Naive B cell (primary cell): ENCODE data around the gene CD1E. TPM values are rescaled to one million over a fixed set of nuclear protein-coding genes. Genes with fewer than 3 reads are reported as not detected.
A peak's percentile ranks its signal among the peaks of the same experiment; 100 is the strongest.
"Not testable (repeated sequence)": the region's sequence is repeated elsewhere in the genome, so short reads cannot be mapped to it uniquely, and the experiment has no call there.

Experiments used
- ATAC-seq, 2 donors: fragments of 150-1000 bp; cut with Tn5 transposase; 2 replicates each; pipeline ENCODE4 v1.10.0; 2021; ENCODE audit warnings: low read depth in 2 of 2, mild to moderate bottlenecking in 2 of 2, moderate library complexity in 2 of 2
- DNase-seq: peaks from one replicate; pipeline ENCODE4 v3.0.0; 2022
- H3K27ac Mint-ChIP-seq, 6 donors: one replicate each; pipeline ENCODE4 v1.8.0; 2020 to 2022; ENCODE audit warnings: mild to moderate bottlenecking in 6 of 6, mixed read lengths in 6 of 6, moderate library complexity in 5 of 6, inconsistent platforms in 2 of 6
- H3K27me3 Mint-ChIP-seq, 3 donors: one replicate each; pipeline ENCODE4 v1.8.0; 2021 to 2022; ENCODE audit warnings: mixed read lengths in 3 of 3, mild to moderate bottlenecking in 1 of 3
- H3K36me3 Mint-ChIP-seq, 2 donors: one replicate each; pipeline ENCODE4 v1.8.0; 2020 to 2022; ENCODE audit warnings: mixed read lengths in 2 of 2, inconsistent platforms in 1 of 2, mild to moderate bottlenecking in 1 of 2
- H3K4me1 Mint-ChIP-seq, 3 donors: one replicate each; pipeline ENCODE4 v1.8.0; 2020 to 2022; ENCODE audit warnings: mixed read lengths in 3 of 3, inconsistent platforms in 1 of 3, mild to moderate bottlenecking in 1 of 3, moderate library complexity in 1 of 3
- H3K4me3 Mint-ChIP-seq, 8 donors: one replicate each; pipeline ENCODE4 v1.8.0; 2020 to 2022; ENCODE audit warnings: mild to moderate bottlenecking in 8 of 8, mixed read lengths in 8 of 8, moderate library complexity in 8 of 8, inconsistent platforms in 2 of 8
- H3K9me3 Mint-ChIP-seq, 7 donors: one replicate each; pipeline ENCODE4 v1.8.0; 2020 to 2022; ENCODE audit warnings: mixed read lengths in 7 of 7, mild to moderate bottlenecking in 5 of 7, inconsistent platforms in 2 of 7, moderate library complexity in 1 of 7
- polyA plus RNA-seq, 6 donors: library from polyadenylated mRNA; unstranded; fragments of 300-500 nt; fragmentation: Illumina TruSeq; gene quantifications; one replicate each; pipeline ENCODE4 v1.2.3, GENCODE V29; 2021; ENCODE audit warnings: low read depth in 6 of 6

The CD1E gene
- polyA plus RNA-seq, 6 donors from 2014 or later: not detected

DNA sequence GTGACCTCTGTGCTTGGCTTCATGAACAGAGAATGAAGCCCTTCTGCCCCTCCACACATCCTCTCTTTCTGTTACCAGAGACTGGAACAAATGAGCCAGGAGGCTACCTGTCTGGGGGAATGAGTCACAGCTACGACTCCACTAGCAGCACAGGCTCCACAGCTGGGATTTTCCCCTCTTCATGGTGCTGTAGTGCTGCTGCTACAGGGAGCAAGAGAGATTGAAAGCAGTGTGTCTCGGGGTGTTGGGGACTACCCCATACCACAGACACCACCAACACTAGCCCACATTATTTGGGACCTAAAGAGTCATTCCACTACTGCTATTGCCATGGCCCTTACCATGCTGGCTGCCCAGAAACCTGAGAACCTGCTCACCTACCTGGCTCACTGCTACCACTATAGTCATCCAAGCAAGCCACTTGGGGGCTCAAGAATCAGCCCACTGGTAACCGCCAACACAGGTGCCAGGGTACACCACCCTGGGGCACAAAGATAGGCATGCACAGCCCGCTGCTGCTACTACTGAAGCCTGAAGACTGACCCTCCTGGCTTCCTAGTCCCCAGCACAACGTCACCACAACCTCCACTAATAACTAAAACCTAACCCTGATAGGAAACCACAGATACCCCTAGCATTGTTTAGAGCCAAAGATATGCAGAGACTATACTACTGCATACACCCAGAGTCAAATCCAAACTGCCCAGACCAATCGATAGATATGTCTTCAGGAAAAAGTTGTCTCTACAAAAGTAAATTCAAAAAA, 17.7 kb downstream of the CD1E start:
- DNase-seq: no peak
- no peak for ATAC-seq
- H3K9me3 Mint-ChIP-seq: peaks cover 9 to 34% (median 28%) of the 10 kb centered on the region in 7 donors
- H3K27me3 Mint-ChIP-seq: peaks cover 0 to 16% (median 2%) of the 10 kb centered on the region in 3 donors
- H3K4me3 Mint-ChIP-seq: no peak overlapping the region
- peaks cover 0 to 34% of the 10 kb centered on the region in 2 donors for H3K36me3 Mint-ChIP-seq
- no peak overlapping the region for H3K27ac Mint-ChIP-seq
- H3K4me1 Mint-ChIP-seq: peaks cover 8 to 10% (median 9%) of the 10 kb centered on the region in 3 donors

DNA sequence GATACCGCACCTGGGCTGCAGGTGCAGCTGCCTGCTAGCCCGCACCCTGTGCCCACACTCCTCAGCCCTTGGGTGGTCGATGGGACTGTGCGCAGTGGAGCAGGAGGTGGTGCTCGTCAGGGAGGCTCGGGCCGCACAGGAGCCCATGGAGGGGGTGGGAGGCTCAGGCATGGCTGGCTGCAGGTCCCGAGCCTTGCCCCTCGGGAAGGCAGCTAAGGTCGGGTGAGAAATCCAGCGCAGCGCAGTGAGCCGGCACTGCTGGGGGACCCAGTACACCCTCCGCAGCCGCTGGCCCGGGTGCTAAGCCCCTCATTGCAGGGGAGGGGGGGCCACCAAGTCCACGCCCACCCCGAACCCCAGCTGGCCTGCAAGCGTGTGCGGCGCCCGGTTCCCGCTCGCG, 20.4 kb downstream of the CD1E start:
- ATAC-seq, DNase-seq, H3K4me3 Mint-ChIP-seq, H3K27ac Mint-ChIP-seq: not testable (repeated sequence)
- Mint-ChIP-seq H3K36me3 (peaks cover 3 to 31% of the 10 kb centered on the region in 2 donors), H3K4me1 (peaks cover 8 to 10% (median 9%) of the 10 kb centered on the region in 3 donors), H3K9me3 (peaks cover 7 to 39% (median 27%) of the 10 kb centered on the region in 7 donors), H3K27me3 (peaks cover 0 to 30% (median 8%) of the 10 kb centered on the region in 3 donors)

DNA sequence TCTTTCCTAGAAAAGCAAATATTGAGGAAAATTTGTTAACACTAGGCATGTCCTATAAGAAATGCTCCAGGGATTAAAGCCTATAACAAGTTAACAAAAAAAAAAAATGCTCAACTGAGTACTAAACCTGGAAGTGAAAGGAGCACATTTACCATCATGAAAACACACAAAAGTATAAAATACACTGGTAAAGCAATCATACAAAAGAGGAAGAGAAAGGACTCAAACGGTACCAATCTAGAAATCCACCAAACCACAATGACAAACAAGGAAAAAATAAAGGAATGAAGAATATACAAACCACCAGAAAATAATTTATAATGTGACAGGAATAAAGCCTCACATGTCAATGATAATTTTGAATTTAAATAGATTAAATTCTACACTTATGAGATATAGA, 21.2 kb downstream of the CD1E start:
- Mint-ChIP-seq H3K36me3 (peaks cover 3 to 31% of the 10 kb centered on the region in 2 donors), H3K9me3 (peaks cover 7 to 39% (median 25%) of the 10 kb centered on the region in 7 donors), H3K27me3 (peaks cover 0 to 30% (median 9%) of the 10 kb centered on the region in 3 donors), H3K4me1 (peaks cover 8 to 10% (median 9%) of the 10 kb centered on the region in 3 donors), H3K27ac (peak overlapping the region in 1 of 6 donors; percentile 4), H3K4me3 (no peak overlapping the region)
- ATAC-seq (no peak), DNase-seq (no peak)

DNA sequence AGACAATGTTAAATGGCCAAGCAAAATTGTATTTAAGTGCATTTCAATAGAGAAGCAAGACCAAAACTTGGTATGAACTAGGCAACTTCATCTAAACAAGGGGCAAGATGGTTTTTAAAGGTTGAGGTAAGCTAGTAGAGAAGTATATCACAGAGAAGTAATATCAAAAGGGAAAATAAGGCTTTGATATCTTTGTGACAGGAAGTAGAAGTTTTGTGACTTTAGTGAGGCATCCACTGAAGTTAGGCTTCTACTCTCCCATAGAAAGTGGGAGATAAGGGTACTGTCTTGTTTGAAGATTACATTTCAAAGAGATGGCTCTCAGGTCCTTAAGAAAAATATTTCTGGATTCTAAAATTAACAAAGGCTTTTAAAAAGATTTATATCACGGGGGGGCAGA, 36.6 kb downstream of the CD1E start:
- Mint-ChIP-seq H3K27me3 (no peaks in the 10 kb centered on the region), H3K4me3 (no peak overlapping the region), H3K36me3 (no peaks in the 10 kb centered on the region)

DNA sequence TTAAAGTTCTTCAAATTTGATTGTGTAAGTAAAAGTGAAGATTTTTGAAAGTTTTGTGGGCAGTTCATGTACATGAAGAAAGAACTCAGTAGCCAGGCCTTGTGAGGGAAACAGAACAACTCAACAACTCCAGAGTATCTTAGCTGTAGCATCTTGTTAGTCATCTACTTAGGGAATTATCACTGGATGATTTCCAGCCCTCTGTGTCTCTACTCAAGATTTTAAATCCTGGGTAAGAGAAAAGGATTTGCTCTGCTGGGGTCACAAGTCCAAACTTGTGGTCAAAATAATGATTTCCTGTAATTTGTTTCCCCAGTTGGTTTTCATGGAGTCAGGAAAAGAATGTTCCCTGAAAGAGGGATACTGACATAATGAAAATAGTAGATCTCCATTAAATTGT, 37.4 kb downstream of the CD1E start:
- H3K4me1 Mint-ChIP-seq: peaks cover 16 to 30% (median 22%) of the 10 kb centered on the region in 3 donors
- no peak overlapping the region for H3K4me3 Mint-ChIP-seq
- DNase-seq: no peak

More for the DNA sequence above, 36.6 kb downstream of the CD1E start:
- DNase-seq (no peak), ATAC-seq (no peak)
- peaks cover 0 to 16% (median 3%) of the 10 kb centered on the region in 7 donors for H3K9me3 Mint-ChIP-seq
- peak overlapping the region in 4 of 6 donors; percentile 16 to 61 (median 50) for H3K27ac Mint-ChIP-seq
- H3K4me1 Mint-ChIP-seq: peaks cover 13 to 24% (median 16%) of the 10 kb centered on the region in 3 donors

GRCh38 chr1:158393476-158393875, 39.8 kb downstream of the CD1E start:
- ATAC-seq (no peak), DNase-seq (no peak)
- no peaks in the 10 kb centered on the region for H3K36me3 Mint-ChIP-seq
- H3K9me3 Mint-ChIP-seq: peaks cover 0 to 4% (median 2%) of the 10 kb centered on the region in 7 donors
- H3K27ac Mint-ChIP-seq: peak overlapping the region in 2 of 6 donors; percentile 44 to 96
- no peaks in the 10 kb centered on the region for H3K27me3 Mint-ChIP-seq
- peaks cover 16 to 30% (median 22%) of the 10 kb centered on the region in 3 donors for H3K4me1 Mint-ChIP-seq
- peak overlapping the region in 3 of 8 donors; percentile 39 to 54 (median 53) for H3K4me3 Mint-ChIP-seq

More for the DNA sequence above, 37.4 kb downstream of the CD1E start:
- H3K27me3 Mint-ChIP-seq: no peaks in the 10 kb centered on the region
- no peaks in the 10 kb centered on the region for H3K36me3 Mint-ChIP-seq
- H3K9me3 Mint-ChIP-seq: peaks cover 0 to 13% (median 3%) of the 10 kb centered on the region in 7 donors
- peak overlapping the region in 2 of 6 donors; percentile 42 to 61 for H3K27ac Mint-ChIP-seq
- ATAC-seq: no peak

DNA sequence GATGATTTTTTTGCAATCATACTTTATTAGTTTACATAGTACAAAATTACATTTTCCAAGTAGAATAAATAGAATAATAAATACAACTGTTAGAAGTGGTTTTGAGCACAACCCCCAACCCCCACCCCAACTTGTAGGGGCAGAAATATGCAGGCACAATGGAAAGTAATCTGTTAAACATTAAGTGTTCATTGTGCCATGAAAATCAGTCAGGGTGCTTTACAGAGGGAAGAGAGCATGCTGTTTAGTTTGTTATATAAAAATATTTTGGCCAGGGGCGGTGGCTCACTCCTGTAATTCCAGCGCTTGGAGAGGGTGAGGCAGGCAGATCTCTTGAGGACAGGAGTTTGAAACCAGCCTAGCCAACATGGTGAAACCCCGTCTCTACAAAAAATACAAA, 43.0 kb downstream of the CD1E start:
- peak overlapping the region in 2 of 6 donors; percentile 67 to 96 for H3K27ac Mint-ChIP-seq

GRCh38 chr1:158398818-158399514, 45.3 kb downstream of the CD1E start, which contains the start of gene OR10T2:
Gene OR10T2 (minus strand): TSS chr1:158399466. CDS start chr1:158399466, 0 bp downstream.
- H3K27me3 Mint-ChIP-seq: peaks cover 0 to 5% (median 0%) of the 10 kb centered on the region in 3 donors
- peaks cover 13 to 21% (median 16%) of the 10 kb centered on the region in 3 donors for H3K4me1 Mint-ChIP-seq
- peak within 1 kb of the TSS in 2 of 6 donors; percentile 16 to 52 for H3K27ac Mint-ChIP-seq
- DNase-seq: no peak
- H3K4me3 Mint-ChIP-seq: no peak within 1 kb of the TSS
- ATAC-seq: no peak
- H3K9me3 Mint-ChIP-seq: peaks cover 0 to 4% (median 2%) of the 10 kb centered on the region in 7 donors
- no peaks in the 10 kb centered on the region for H3K36me3 Mint-ChIP-seq

More for the DNA sequence above, 43.0 kb downstream of the CD1E start:
- Mint-ChIP-seq H3K27me3 (no peaks in the 10 kb centered on the region), H3K4me1 (peaks cover 15 to 23% (median 21%) of the 10 kb centered on the region in 3 donors), H3K4me3 (peak overlapping the region in 1 of 8 donors; percentile 73), H3K36me3 (no peaks in the 10 kb centered on the region), H3K9me3 (peaks cover 0 to 4% (median 2%) of the 10 kb centered on the region in 7 donors)
- DNase-seq: no peak
- ATAC-seq: no peak

GRCh38 chr1:158400871-158401270, 47.2 kb downstream of the CD1E start:
- no peak for ATAC-seq
- Mint-ChIP-seq H3K27me3 (peaks cover 0 to 5% (median 0%) of the 10 kb centered on the region in 3 donors), H3K4me1 (peaks cover 1 to 7% (median 4%) of the 10 kb centered on the region in 3 donors)

DNA sequence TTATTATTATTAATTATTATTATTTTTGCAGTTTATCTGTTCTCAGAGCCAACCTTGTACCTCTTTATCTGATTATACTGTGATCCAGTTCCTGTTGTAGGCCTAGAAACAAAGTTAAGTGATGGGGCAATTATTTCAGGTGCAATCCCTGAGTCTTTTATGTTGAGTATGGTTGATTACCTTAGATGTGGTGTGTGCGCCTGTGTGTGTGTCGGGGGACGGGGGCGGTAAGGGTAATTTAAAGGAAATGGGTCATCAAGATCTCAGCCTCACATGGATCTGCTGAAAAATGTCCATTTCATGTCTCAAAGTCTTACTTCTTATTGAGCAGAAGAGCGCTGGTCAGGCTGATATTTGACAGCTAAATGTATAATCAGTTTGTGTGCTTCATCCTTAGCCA, 53.4 kb downstream of the CD1E start:
- Mint-ChIP-seq H3K36me3 (no peaks in the 10 kb centered on the region), H3K27me3 (peaks cover 0 to 5% (median 0%) of the 10 kb centered on the region in 3 donors), H3K4me3 (no peak overlapping the region), H3K27ac (no peak overlapping the region), H3K9me3 (no peaks in the 10 kb centered on the region), H3K4me1 (no peaks in the 10 kb centered on the region)
- DNase-seq (no peak), ATAC-seq (no peak)

More at GRCh38 chr1:158400871-158401270, 47.2 kb downstream of the CD1E start:
- Mint-ChIP-seq H3K27ac (no peak overlapping the region), H3K36me3 (no peaks in the 10 kb centered on the region), H3K4me3 (no peak overlapping the region), H3K9me3 (no peaks in the 10 kb centered on the region)
- DNase-seq: no peak

Other genes with a start within 250 kb of the CD1E start
- gene CD1D, start 173.0 kb upstream of the CD1E start, polyA plus RNA-seq: 10 to 100 TPM in 4 of 6 donors, 1 to 10 TPM in 2; 4.1 to 19.4 (median 11.6) TPM
- 10 to 100 TPM; 11.0 to 56.8 (median 17.5) TPM for gene CD1A, start 99.5 kb upstream of the CD1E start, polyA plus RNA-seq
- 100 to 1,000 TPM in 5 of 6 donors, 10 to 100 TPM in 1; 58.4 to 396 (median 159) TPM for gene CD1C, start 64.0 kb upstream of the CD1E start, polyA plus RNA-seq
- gene CD1B, start 22.4 kb upstream of the CD1E start, polyA plus RNA-seq: not detected
- gene OR10T2, start 45.6 kb downstream of the CD1E start, polyA plus RNA-seq: not detected
- not detected for gene OR10K2, start 72.3 kb downstream of the CD1E start, polyA plus RNA-seq
- gene OR10K1, start 107.9 kb downstream of the CD1E start, polyA plus RNA-seq: not detected
- not detected for gene OR10R2, start 118.3 kb downstream of the CD1E start, polyA plus RNA-seq
- not detected for gene OR6Y1, start 200.5 kb downstream of the CD1E start, polyA plus RNA-seq
- gene OR6P1, start 216.7 kb downstream of the CD1E start, polyA plus RNA-seq: not detected
- not detected for gene OR10X1, start 226.0 kb downstream of the CD1E start, polyA plus RNA-seq